ENCODE results near the gene P3H1. TPM values are rescaled to one million over a fixed set of nuclear protein-coding genes. Genes with fewer than 3 reads are reported as not detected.

P3H1 gene
- total RNA-seq, 1 experiment from 2014 or later, result 28.3 TPM

GRCh38 chr1:42793824-42794223, 27.0 kb upstream of the P3H1 start:
- H3K36me3 ChIP-seq (ENCODE audit: low read depth, low read length), result no peaks in the 10 kb centered on the region
- BruUV-seq (replicated peaks), result no TSS peak
- POLR2A ChIA-PET (ENCODE audit: unreplicated experiment), result no interaction called here
- H3K4me3 ChIP-seq (ENCODE audit: low read length), result no peak overlapping the region
- CTCF ChIA-PET, result no interaction called here
- H3K9me3 ChIP-seq (ENCODE audit: low read length), result no peaks in the 10 kb centered on the region
- H4K20me1 ChIP-seq (ENCODE audit: low read length), result no peaks in the 10 kb centered on the region
- intact Hi-C loops (cut with micrococcal nuclease), result no loop called here
- no peaks in the 10 kb centered on the region for H3K4me1 ChIP-seq (ENCODE audit: insufficient read depth, low read length)
- DNase-seq (no peak), ATAC-seq (no peak)
- H3K79me2 ChIP-seq (ENCODE audit: low read length), result no peaks in the 10 kb centered on the region
- no peaks in the 10 kb centered on the region for H3K9me2 ChIP-seq (replicated peaks; ENCODE audit: low read length)
- TF ChIP-seq EZH2 (IDR thresholded peaks at IDR 0.05; ENCODE audit: low read length, unreplicated experiment) (no peak), EZH2phosphoT487 (IDR thresholded peaks at IDR 0.05; ENCODE audit: borderline replicate concordance, low read length) (no peak), CTCF (conservative IDR thresholded peaks at IDR 0.05; ENCODE audit: low read depth, low read length) (no peak)
- H3K27ac ChIP-seq (ENCODE audit: low read length), result no peak overlapping the region
- H2AFZ ChIP-seq (ENCODE audit: low read length), result no peak overlapping the region
- H3K9ac ChIP-seq (ENCODE audit: low read length), result no peak overlapping the region
- no peaks in the 10 kb centered on the region for H3F3A ChIP-seq (ENCODE audit: low read length, unreplicated experiment)
- H3K4me2 ChIP-seq (ENCODE audit: low read length), result no peak overlapping the region
- no peaks in the 10 kb centered on the region for H3K27me3 ChIP-seq (ENCODE audit: low read length)

- no peaks in the 10 kb centered on the region for H3K79me2 ChIP-seq (ENCODE audit: low read length)
- H3K27me3 ChIP-seq (ENCODE audit: low read length), result no peaks in the 10 kb centered on the region
- no peak overlapping the region for H3K9ac ChIP-seq (ENCODE audit: low read length)
- no peak for DNase-seq
- ChIA-PET POLR2A (ENCODE audit: unreplicated experiment) (no interaction called here), CTCF (no interaction called here)
- TF ChIP-seq EZH2phosphoT487 (IDR thresholded peaks at IDR 0.05; ENCODE audit: borderline replicate concordance, low read length), result no peak
- no peak for TF ChIP-seq EZH2 (IDR thresholded peaks at IDR 0.05; ENCODE audit: low read length, unreplicated experiment)
- TF ChIP-seq CTCF (conservative IDR thresholded peaks at IDR 0.05; ENCODE audit: low read depth, low read length), result no peak
- H3K4me2 ChIP-seq (ENCODE audit: low read length), result no peak overlapping the region
- H3K9me3 ChIP-seq (ENCODE audit: low read length), result no peaks in the 10 kb centered on the region
- H3K36me3 ChIP-seq (ENCODE audit: low read depth, low read length), result peaks cover 3% of the 10 kb centered on the region; the same call in 1 of the 2 replicates
- BruUV-seq (replicated peaks), result no TSS peak
- H2AFZ ChIP-seq (ENCODE audit: low read length), result no peak overlapping the region
- no peak for ATAC-seq
- no peaks in the 10 kb centered on the region for H3F3A ChIP-seq (ENCODE audit: low read length, unreplicated experiment)
- H3K9me2 ChIP-seq (replicated peaks; ENCODE audit: low read length), result no peaks in the 10 kb centered on the region
- H3K4me1 ChIP-seq (ENCODE audit: insufficient read depth, low read length), result no peaks in the 10 kb centered on the region
- H3K4me3 ChIP-seq (ENCODE audit: low read length), result no peak overlapping the region
- no peak overlapping the region for H3K27ac ChIP-seq (ENCODE audit: low read length)
- intact Hi-C loops (cut with micrococcal nuclease), result no loop called here
- H4K20me1 ChIP-seq (ENCODE audit: low read length), result no peaks in the 10 kb centered on the region
Observed at GRCh38 chr1:42788021-42788420, 21.2 kb upstream of the P3H1 start.

- Histone ChIP-seq H3K36me3 (ENCODE audit: low read depth, low read length) (peaks cover 8% of the 10 kb centered on the region; the same call in 1 of the 2 replicates), H3K4me3 (ENCODE audit: low read length) (no peak overlapping the region), H2AFZ (ENCODE audit: low read length) (no peak overlapping the region), H3K4me2 (ENCODE audit: low read length) (no peak overlapping the region), H3K9me2 (replicated peaks; ENCODE audit: low read length) (no peaks in the 10 kb centered on the region), H4K20me1 (ENCODE audit: low read length) (no peaks in the 10 kb centered on the region), H3K9me3 (ENCODE audit: low read length) (no peaks in the 10 kb centered on the region), H3K4me1 (ENCODE audit: insufficient read depth, low read length) (no peaks in the 10 kb centered on the region), H3K27ac (ENCODE audit: low read length) (no peak overlapping the region), H3K27me3 (ENCODE audit: low read length) (no peaks in the 10 kb centered on the region), H3K79me2 (ENCODE audit: low read length) (no peaks in the 10 kb centered on the region), H3F3A (ENCODE audit: low read length, unreplicated experiment) (no peaks in the 10 kb centered on the region), H3K9ac (ENCODE audit: low read length) (no peak overlapping the region)
- ChIA-PET CTCF (no interaction called here), POLR2A (ENCODE audit: unreplicated experiment) (no interaction called here)
- TF ChIP-seq EZH2 (IDR thresholded peaks at IDR 0.05; ENCODE audit: low read length, unreplicated experiment) (no peak), EZH2phosphoT487 (IDR thresholded peaks at IDR 0.05; ENCODE audit: borderline replicate concordance, low read length) (no peak), CTCF (conservative IDR thresholded peaks at IDR 0.05; ENCODE audit: low read depth, low read length) (no peak)
- DNase-seq (no peak), ATAC-seq (no peak)
- BruUV-seq (replicated peaks), result no TSS peak
- intact Hi-C loops (cut with micrococcal nuclease), result no loop called here
Observed at GRCh38 chr1:42786097-42786496, 19.3 kb upstream of the P3H1 start.
